Measurements from ENCODE around the gene HAVCR2.

The HAVCR2 gene

DNA sequence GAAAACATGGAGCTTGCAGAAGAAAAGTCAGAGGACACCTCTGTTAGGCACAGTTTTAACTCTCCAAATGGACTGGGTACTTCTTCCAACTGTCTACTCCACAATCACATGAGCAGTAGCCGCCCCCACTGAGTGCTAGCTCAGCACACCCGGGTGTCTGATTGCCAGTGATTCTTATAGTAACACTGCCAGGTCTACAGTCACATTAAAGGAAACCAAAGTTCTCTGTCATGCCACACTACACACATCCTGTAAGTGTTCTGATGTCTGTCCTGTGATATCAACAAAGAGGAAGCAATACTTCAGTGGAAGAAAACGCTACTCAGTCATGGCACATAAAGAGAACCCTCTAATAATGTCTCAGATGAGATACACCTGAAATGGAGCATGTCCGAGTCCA is at the start of gene HAVCR2:
Gene HAVCR2 (minus strand): TSS at position 69 of the 400 bp plus-strand sequence. CDS start 61 bp downstream, at position 8.
- in situ Hi-C loops (cut with HindIII; ENCODE audit: low sequenced_read_pairs) = loop anchor here (25.0 kb wide), 1 partner anchor 103 kb away; no protein-coding TSS in a partner anchor

DNA sequence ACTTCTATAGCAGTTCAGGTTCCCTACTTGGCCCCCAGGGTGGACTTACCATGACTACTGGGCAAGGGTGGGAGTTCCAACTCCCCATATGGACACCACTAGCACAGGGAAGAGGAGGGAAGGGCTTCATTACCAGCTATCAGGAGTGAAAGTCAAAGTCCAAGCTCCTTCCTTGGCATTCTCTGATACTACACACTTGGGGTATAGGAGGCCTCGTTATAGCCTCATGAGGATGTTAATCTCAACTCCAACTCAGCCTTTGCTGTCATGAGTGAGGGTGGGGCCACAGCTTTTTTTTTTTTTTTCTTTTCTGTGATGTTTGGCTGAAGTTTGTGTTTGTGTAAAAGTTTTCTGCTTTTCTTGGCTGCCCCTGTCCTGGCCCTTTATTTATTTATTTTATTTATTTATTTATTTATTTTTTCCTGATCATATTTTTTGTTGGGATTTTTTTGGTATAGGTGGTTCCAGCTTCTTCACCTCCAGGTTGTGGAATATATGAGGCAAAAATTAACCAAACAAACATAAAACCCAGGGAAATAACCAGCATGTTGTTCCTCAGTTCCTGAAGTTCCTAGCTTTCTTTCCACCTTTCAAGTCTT is 48.5 kb upstream of the HAVCR2 start:
- in situ Hi-C loops (cut with HindIII; ENCODE audit: low sequenced_read_pairs) = no loop called here

DNA sequence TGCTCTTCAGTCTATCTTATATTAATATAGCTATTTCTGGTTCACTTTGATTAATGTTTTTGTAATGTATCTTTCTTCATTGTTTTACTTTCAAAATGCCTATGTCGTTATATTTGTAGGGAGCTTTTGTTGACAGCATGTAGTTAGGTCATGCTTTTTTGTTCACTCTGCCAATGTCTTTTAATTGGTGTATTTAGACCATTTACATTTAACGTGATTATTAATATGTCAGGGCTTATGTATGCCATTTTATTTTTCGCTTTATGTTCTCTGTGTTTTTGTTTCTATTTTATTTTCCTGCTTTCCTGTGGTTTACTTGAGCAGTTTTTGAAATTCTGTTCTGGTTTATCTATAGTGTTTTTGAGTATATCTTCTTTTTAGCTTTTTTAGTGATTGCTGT is 46.5 kb upstream of the HAVCR2 start:
- in situ Hi-C loops (cut with HindIII; ENCODE audit: low sequenced_read_pairs) = no loop called here

DNA sequence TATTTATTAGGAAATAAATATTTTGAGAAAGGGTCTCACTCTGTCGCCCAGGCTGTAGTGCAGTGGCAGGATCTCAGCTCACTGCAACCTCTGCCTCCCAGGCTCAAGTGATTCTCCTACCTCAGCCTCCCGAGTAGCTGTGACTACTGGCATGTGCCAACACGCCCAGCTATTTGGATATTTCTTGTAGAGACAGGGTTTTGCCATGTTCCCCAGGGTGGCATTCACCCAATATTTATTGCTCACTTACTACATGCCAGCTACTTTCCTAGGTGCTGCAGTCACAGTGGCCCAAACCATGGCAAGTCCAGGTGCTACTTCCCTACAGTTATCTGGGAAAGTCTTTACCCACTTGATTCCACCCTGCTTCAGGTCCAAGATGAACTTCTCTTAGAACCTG is 42.2 kb upstream of the HAVCR2 start:
- in situ Hi-C loops (cut with HindIII; ENCODE audit: low sequenced_read_pairs) = no loop called here

DNA sequence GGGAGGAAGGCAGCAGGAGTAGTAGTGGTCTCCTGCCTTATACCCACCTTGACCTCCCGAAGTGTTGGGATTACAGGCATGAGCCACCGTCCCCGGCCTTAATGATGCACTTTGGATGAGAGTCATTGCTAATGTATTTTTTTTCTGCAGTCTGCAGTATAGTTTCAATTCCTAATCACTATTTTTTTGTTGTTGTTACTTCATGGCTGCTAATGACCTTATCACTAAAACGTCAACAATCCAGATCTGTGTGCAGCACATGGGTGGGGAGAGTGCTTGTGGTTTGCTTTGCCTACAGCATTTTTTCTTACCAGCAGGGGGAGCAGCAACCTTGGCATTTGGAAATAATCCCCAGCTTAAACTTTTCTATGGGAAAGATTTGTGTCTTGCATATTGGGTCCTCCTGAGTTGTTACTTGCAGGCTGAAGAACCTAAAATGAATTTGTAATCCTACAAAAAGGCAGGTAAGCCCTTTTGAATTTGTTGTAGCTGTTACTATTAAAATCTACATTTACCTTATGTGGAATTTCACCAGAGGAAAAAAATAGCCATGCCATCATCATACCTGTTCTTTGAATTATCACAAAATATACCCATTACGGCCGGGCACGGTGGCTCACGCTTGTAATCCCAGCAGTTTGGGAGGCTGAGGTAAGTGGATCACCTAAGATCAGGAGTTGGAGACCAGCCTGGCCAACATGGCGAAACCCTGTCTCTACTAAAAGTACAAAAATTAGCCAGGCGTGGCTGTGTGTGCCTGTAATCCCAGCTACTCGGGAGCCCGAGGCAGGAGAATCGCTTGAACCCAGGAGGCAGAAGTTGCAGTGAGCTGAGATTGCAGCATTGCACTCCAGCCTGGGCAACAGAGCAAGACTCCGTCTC is 40.1 kb upstream of the HAVCR2 start:
- in situ Hi-C loops (cut with HindIII; ENCODE audit: low sequenced_read_pairs) = no loop called here

DNA sequence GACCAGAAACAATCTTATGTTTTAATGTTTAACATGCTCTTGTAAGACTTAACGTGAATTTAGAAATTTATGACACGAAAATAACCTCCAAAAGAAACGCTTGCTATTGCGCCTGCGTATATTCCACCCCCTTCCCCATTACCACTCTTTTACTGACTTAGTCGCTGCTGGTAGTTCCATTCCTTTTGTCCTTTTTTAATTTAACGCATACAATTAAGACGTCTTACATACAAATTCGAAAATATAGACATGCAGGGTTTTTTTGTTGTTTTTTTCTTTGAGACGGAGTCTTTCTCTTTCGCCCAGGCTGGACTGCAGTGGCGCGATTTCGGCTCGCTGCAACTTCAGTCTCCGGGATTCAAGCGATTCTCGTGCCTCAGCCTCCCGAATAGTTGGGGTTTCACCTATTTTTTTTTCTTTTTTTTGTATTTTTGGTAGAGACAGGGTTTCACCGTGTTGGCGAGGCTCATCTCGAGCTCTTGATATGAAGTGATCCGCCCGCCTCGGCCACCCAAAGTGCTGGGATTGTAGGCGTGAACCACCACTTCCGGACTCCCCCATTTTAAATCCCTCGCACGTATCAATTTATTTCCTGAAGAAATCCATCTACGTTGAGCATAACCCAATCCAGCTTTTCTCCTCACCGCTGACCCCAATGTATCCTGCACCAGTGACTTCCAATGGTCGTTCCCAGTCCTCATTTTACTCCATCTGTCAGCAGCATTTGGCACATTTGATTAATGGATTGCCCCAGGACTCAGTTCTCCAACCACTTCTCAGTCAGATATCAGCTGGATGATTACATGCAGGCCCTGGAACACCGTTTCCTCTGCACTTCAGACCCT is 34.5 kb upstream of the HAVCR2 start:
- in situ Hi-C loops (cut with HindIII; ENCODE audit: low sequenced_read_pairs) = no loop called here

DNA sequence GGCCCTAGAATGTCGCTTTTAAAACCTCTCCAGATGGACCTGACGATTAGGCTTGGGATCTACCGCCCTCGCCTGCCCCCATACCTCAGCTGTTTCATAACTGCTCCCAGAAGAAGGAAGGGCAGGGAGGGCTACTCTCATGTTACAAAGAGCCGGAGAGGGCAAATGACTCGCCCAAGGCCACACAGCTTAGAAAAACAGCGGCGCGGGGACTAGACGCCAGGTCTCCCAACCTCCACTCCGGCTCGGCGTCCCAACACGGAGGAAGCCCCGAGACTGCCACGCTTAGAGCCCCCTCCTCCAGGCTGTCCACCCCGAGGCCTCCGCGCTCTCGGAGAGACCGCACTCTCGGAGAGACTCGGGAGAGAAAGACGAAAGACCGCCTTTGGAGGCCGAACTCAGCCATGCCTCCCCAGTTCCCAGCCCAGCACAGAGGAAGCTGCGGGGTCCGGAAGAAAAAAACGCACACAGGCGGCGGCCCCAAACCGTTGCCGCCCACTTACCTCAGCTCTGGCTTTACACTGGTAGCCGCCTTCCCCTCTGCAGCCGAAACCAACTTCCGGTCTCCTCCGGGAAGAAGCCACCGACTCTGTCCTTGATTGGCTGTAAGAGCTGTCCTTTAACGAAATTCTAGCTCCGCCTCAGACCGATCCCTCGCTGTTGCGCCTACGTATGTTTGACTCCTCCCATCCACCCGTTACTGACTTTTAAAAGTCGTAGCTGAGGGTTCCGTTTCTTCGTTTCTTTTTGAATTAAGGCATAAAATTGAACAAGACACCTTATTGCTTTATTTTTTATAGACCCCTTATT is 33.7 kb upstream of the HAVCR2 start, which contains the start of gene MED7:
Gene MED7 (minus strand): TSS at position 549 of the 810 bp plus-strand sequence. CDS start 3,434 bp downstream, outside the sequence.
- in situ Hi-C loops (cut with HindIII; ENCODE audit: low sequenced_read_pairs) = no loop called here

DNA sequence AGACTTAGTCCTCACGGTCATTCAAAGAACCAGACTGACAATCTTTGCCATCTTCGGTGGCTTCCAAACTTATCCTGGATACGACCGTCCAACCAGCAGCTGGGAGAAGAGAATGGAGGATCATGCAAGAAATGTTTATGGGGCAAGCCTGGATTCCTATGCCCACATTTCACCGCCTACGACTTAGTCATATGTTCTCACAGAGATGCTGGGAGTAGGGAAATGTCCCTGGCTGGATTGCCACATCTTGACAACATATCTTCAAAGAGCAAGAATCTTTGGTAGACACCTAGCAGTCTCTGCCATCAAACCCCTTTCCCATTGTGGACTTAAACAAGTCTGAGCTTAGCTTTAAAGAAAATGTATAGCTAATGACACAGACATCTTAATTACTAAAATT is 28.8 kb upstream of the HAVCR2 start:
- in situ Hi-C loops (cut with HindIII; ENCODE audit: low sequenced_read_pairs) = loop anchor here (10.0 kb wide), 1 partner anchor 127 kb away; the partner anchor contains the start of gene CYFIP2

DNA sequence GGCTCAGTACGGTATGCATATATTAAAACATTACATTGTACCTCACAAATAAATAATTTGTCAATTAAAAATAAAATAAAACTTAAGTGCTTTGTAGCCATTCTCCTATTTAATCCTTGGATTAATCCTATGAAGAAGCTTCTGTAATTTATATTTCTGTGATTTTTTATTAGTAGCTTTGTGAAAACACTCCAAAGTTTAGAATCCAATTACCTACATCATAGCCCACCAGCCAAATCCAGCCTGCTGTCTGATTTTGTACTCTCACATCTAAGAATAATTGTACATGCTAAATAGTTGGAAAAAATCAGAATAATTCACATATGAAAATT is 23.4 kb upstream of the HAVCR2 start:
- in situ Hi-C loops (cut with HindIII; ENCODE audit: low sequenced_read_pairs) = loop anchor here (10.0 kb wide), 1 partner anchor 133 kb away; the partner anchor contains the start of gene CYFIP2

DNA sequence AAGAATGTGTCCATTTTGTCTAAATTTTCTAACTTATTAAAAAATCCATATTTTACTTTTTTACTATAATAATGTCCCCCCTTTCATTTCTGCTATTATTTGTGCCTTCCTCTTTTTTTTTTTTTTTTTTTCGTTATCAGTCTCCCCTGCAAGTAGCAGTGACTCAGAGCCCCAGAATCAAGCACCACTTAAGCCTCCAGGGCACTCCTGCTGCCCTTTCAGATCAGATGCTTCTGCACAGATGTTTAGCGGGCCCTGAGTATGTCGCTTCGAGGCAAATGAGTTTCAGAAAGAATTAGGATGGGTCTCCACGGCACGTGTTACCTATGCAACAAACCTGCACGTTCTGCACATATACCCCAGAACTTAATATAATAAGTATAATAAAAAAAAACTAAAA is 22.1 kb upstream of the HAVCR2 start:
- in situ Hi-C loops (cut with HindIII; ENCODE audit: low sequenced_read_pairs) = loop anchor here (10.0 kb wide), 1 partner anchor 134 kb away; the partner anchor contains the start of gene CYFIP2

DNA sequence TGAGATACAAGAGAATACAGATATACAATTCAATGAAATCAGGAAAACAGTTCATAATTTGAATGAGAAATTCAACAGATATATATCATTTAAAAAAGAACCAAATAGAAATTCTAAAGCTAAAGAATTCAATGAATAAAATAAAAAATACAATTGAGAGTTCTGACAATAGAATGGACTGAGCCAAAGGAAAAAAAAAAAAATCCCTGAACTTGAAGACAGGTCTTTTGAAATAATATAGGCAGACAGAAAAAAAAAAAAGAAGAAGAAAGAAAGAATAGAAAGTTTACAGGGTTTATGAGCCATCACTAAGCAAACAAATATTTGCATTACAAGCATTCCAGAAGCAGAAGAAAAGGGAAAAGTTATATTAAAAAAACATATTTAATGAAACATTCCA is 12.9 kb upstream of the HAVCR2 start:
- in situ Hi-C loops (cut with HindIII; ENCODE audit: low sequenced_read_pairs) = loop anchor here (25.0 kb wide), 1 partner anchor 91 kb away; no protein-coding TSS in a partner anchor

DNA sequence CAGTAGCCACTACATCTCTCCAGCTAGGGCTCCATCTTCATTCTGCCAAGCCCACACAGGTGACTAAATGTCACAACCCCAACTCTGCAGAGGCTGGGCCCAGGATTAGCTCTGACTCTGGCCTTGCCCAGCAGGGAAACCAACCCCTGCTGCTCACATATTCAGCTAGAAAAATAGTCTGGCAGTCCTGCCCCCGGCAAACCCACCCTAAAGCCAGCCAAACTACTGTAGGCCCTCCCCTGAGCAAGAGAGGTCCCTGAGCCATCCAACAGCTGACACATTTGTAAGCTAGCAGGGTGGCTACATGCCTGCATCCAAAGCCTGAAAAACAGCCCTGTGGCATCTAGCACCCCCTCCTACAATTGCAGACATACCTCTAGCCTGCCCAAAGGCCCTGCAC is 11.3 kb upstream of the HAVCR2 start:
- in situ Hi-C loops (cut with HindIII; ENCODE audit: low sequenced_read_pairs) = loop anchor here (25.0 kb wide), 1 partner anchor 92 kb away; no protein-coding TSS in a partner anchor

DNA sequence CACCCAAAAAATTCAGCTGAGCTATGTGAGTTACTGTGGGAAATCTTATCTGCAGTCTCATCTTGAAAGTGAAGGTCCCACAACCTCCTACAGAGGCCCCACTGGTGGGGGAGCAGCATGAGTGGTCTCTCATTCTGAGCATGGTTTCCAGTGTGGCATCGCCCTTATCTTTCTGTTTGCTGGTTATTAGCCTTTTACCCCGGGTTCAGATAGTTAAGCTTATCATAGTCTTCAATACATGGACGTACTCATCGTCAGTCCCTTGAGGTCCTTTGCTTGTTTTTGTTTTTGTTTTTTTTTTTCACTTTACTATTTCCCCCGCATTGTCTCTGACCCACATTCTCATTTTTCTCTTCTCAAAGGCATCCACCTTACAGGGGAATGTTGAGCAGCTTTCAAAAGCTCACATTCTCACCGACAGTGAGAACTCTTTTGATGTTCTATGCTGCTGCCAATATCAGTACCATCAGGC is 7.7 kb upstream of the HAVCR2 start:
- in situ Hi-C loops (cut with HindIII; ENCODE audit: low sequenced_read_pairs) = loop anchor here (25.0 kb wide), 1 partner anchor 96 kb away; no protein-coding TSS in a partner anchor

DNA sequence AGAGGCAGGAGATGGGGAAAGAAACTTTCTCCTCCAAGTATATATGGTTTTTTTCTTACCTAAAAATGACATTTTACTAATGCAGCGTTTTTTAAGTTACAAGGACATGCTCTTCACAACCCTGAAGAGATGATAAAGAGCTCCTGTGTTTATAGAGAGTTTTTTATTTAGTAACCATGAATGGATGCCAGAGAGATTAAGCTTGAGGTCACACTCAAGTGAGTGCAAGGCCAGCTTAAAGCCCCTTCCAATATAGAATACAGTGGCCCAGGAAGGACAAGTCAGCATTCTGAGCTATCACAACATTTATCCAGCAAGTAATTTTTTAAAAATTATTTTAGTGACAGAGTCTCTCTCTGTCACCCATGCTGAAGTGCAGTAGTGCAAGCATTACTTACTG is 6.7 kb upstream of the HAVCR2 start:
- in situ Hi-C loops (cut with HindIII; ENCODE audit: low sequenced_read_pairs) = loop anchor here (25.0 kb wide), 1 partner anchor 97 kb away; no protein-coding TSS in a partner anchor

DNA sequence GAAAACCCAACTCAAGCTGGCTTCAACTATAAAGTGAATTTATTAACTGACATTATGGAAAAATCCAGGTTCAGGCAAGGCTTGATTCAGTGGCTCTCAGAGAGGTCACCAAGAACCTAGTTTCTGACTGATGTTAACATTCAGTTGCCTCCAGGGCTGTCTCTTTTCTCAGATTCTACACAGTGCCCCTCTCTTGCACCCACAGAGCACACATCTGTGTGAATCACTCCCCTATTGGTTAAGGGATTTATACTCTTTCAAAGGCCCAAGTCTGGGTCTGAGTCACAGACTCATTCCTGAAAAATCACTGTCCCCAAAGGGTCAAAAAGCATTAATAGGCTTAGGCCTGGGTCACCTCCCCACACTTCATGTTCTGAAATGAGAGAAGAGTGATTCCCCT is 6.2 kb upstream of the HAVCR2 start:
- in situ Hi-C loops (cut with HindIII; ENCODE audit: low sequenced_read_pairs) = loop anchor here (25.0 kb wide), 1 partner anchor 97 kb away; no protein-coding TSS in a partner anchor

DNA sequence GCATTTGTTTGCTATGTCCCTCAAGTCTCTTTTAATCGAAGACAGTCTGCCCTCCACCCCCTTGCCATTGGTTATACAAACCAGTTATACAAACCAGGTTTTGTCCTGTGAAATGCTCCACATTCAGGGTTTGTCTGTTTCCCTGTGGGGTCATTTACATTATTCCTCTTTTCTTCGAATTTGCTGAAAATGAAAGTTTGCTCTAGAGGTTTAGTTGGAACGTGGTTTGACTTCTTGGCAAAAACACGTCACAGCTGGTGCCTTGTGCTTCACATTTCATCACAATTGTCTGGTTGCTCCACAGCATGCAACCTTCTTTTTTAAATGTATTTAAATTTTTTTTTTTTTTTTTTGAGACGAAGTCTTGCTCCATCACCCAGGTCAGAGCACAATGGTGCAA is 4.2 kb upstream of the HAVCR2 start:
- in situ Hi-C loops (cut with HindIII; ENCODE audit: low sequenced_read_pairs) = loop anchor here (25.0 kb wide), 1 partner anchor 99 kb away; no protein-coding TSS in a partner anchor

DNA sequence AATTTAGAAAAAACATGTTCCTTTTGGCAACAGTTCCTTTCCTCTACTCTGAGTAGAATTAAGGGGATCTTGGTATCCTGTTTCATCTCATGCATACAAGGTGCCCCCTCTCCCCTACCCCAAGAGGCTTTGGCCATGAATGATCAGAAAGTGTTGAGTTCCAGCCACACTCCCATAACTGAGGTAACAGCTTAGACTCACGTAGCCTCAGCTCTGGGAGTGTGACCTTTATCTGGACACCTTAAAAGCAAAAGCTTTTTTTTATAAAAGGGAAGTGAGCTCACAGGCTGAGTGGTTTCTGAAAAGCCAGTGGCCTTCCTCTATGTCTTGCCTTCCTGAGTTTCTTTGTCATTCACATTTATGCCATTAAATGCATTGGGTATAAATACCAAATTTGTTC is 900 bp upstream of the HAVCR2 start:
- in situ Hi-C loops (cut with HindIII; ENCODE audit: low sequenced_read_pairs) = loop anchor here (25.0 kb wide), 1 partner anchor 103 kb away; no protein-coding TSS in a partner anchor

DNA sequence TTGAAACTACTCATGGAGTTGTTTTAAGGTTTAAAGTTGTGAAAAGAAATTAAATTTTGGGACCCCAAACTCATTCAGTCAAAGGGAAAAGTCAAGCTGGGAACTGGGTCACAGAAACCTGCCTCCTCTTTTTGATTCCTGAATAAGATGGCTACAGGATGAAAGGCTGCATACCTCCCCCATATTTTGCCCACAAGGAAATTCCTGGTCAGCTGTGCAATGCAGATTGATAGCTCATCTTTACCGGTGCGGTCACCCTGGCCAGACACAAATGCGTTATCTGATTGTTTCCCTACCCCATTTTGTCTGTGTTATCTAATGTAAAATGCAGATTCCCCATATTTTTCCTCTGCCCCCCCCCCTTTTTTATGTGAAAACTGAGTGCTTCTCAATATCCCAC is 1.3 kb downstream of the HAVCR2 start:
- in situ Hi-C loops (cut with HindIII; ENCODE audit: low sequenced_read_pairs) = loop anchor here (25.0 kb wide), 1 partner anchor 105 kb away; no protein-coding TSS in a partner anchor

DNA sequence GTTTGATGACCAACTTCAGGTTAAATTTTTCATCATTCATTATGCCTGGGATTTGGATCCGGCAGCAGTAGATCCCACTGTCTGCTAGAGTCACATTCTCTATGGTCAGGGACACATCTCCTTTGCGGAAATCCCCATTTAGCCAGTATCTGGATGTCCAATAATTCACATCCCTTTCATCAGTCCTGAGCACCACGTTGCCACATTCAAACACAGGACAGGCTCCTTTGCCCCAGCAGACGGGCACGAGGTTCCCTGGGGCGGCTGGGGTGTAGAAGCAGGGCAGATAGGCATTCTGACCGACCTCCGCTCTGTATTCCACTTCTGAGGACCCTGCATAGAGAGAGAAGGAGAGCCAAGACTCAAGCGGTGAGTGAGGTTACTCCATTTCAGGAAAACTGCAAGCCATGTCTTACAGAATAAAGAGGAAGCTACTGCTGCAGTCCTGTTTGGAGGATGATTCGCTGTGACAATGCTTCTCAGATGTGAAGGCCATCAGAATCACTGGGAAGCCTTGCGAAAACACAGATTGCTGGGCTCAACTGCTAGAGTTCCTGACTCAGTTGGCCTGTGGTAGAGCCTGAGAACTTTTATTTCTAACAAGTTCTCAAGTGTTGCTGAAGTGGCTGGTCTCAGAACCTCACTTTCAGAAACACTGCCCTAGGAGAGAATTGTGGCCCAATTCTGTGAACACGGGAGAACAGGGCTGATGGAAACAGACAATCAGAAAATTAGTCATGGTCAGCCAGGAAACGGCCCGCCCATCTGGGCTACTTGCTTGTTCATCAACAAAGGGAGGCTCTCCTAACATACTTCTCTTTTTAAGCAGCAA is 2.0 kb downstream of the HAVCR2 start:
- in situ Hi-C loops (cut with HindIII; ENCODE audit: low sequenced_read_pairs) = loop anchor here (25.0 kb wide), 1 partner anchor 105 kb away; no protein-coding TSS in a partner anchor

Data from endothelial cell of hepatic sinusoid (primary cell).